Urinary bladder (tissue), 4 donors: ENCODE measurements around the gene PIKFYVE. TPM values are rescaled to one million over a fixed set of nuclear protein-coding genes. Genes with fewer than 3 reads are reported as not detected.
"Not testable (repeated sequence)": the region's sequence is repeated elsewhere in the genome, so short reads cannot be mapped to it uniquely, and the experiment has no call there.

Experiments used
- DNase-seq: peaks from one replicate; pipeline ENCODE4 v3.0.0-alpha.2; 2015; ENCODE audit errors: extremely low spot score
- H3K27ac ChIP-seq: one replicate; pipeline ENCODE4 v1.5.1; 2013; ENCODE audit warnings: low read depth, mild to moderate bottlenecking, moderate library complexity
- H3K36me3 ChIP-seq: one replicate; pipeline ENCODE4 v1.6.1; 2013; ENCODE audit warnings: mild to moderate bottlenecking, moderate library complexity; ENCODE audit not compliant: insufficient read depth
- H3K4me1 ChIP-seq: one replicate; pipeline ENCODE4 v1.6.1; 2013; ENCODE audit warnings: mild to moderate bottlenecking, moderate library complexity; ENCODE audit not compliant: insufficient read depth
- H3K4me3 ChIP-seq: one replicate; pipeline ENCODE4 v1.5.1; 2013; ENCODE audit warnings: low read depth, low read length
- WGBS: extraction: QIAGEN DNeasy Blood & Tissue Kit; methylation state at CpG from one replicate; pipeline ENCODE4 v1.1.7; 2013; 5-methylcytosine and 5-hydroxymethylcytosine counted together
- polyA plus RNA-seq: library from polyadenylated mRNA; stranded (reverse); fragments of 200-250 nt; gene quantifications from one replicate; pipeline ENCODE4 v1.2.3, GENCODE V29; 2013
- total RNA-seq: library from RNA; depleted of rRNA; stranded (reverse); fragments of >200 nt; gene quantifications from one replicate; pipeline ENCODE4 v1.2.3, GENCODE V29; 2014
- donor health status: healthy with polysubstance abuse.
- donor health status: healthy.

The PIKFYVE gene
- total and polyA plus RNA-seq, 2 donors = 9.8 to 57.5 TPM

DNA sequence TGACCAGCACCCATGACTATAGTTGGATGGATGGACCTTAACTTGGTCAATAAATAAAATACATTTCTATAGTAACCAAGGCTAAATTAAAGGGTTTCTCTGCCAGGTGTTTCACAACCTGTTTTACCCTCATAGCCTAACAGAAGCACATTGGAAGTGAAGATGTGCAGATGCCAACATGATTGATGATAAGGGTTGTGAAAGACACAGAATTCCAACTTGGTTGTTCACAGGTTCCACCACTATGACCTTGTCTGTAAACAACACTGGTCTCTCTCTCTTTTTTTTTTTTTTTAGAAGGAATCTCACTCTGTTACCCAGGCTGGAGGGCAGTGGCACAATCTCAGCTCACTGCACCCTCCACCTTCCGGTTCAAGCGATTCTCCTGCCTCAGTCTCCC, 103.0 kb downstream of the PIKFYVE start:
- H3K27ac ChIP-seq = no peak overlapping the region
- DNase-seq = no peak
- no peak overlapping the region for H3K4me3 ChIP-seq
- H3K4me1 ChIP-seq = no peaks in the 10 kb centered on the region
- 97% methylated on average over 2 of the region's 2 CpGs for WGBS
- H3K36me3 ChIP-seq = no peaks in the 10 kb centered on the region

DNA sequence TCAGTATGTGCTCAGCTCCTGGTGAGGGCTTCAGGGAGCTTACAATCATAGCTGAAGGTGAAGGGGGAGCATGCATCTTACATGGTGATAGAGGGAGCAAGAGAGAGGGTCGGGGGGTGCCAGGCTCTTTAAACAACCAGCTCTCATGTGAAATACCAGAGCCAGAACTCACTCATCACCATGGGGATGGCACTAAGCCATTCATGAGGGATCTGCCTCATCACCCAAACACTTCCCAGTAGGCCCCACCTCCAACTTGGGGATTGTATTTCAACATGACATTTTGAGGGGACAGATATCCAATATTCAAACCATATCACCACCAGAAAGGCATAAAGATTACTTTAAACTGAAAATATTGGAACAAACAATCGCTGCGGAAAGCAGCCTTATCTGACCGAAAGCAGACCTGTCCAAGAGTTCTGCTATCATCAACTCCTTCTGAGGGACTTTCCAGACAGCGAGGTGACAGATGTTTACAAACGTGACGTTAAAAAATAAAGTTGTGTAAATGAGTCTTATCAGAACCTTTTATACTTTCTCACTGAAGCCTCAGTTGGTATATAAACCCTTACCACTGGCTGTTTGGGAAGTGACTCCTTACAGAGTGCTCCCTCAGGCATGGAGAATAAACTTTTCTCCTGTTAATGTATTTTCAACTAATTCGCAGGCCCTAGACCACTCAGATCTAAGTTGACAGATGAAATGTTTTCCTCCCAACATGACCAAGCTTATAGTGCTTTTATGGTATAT, 105.0 kb downstream of the PIKFYVE start:
- Histone ChIP-seq H3K4me1 (no peaks in the 10 kb centered on the region), H3K27ac (no peak overlapping the region), H3K4me3 (no peak overlapping the region), H3K36me3 (no peaks in the 10 kb centered on the region)
- DNase-seq = no peak
- 59% methylated on average over 8 of the region's 8 CpGs for WGBS

DNA sequence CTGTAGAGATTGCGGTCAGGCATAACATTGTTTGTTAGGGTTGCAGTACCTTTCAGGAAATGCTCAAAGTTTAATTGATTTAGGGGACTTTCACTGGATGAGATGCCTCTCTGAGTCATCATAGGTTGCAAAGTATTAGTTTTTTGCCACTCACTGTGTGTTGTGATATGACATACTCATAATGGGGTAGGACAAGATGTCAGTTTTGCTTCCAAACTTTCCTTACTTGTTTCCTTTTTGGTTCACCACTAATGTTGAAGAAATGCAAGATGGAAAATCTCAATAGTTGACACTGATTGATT, 105.5 kb downstream of the PIKFYVE start:
- Histone ChIP-seq H3K4me1 (no peaks in the 10 kb centered on the region), H3K4me3 (no peak overlapping the region), H3K36me3 (no peaks in the 10 kb centered on the region), H3K27ac (no peak overlapping the region)
- 43% methylated on average over 1 of the region's 1 CpG for WGBS
- no peak for DNase-seq

DNA sequence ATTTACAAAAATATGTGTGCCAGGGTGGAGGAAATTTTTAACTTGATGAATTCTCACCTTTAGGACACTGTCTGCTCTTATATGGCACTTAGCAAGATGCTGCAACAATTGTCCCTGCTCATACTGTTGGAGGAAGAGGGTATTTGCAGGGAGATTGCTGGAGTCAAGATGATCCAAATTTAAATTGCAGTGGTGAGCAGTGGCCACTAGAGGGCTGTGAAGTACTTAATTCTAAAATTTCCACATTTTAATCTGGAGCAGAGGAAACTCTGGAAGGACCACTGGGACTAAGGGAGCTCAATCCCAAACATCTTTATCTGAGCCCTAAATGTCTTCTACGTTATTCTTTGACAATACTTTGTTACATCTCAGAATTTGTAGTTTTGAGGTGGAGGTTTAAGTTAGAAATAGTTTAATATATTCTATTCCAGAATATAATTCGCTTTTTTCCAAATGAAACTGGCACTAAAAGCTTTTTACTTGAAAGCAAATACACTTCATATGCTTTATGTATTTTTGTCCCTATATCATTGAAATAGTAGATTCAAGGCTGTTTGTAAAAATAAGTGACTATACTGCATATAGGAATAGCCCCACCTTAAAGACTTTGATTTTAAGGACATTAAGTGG, 107.5 kb downstream of the PIKFYVE start:
- Histone ChIP-seq H3K27ac (no peak overlapping the region), H3K36me3 (no peaks in the 10 kb centered on the region), H3K4me1 (no peaks in the 10 kb centered on the region), H3K4me3 (no peak overlapping the region)
- WGBS = 48% methylated on average over 2 of the region's 2 CpGs
- peak; percentile 8 for DNase-seq

DNA sequence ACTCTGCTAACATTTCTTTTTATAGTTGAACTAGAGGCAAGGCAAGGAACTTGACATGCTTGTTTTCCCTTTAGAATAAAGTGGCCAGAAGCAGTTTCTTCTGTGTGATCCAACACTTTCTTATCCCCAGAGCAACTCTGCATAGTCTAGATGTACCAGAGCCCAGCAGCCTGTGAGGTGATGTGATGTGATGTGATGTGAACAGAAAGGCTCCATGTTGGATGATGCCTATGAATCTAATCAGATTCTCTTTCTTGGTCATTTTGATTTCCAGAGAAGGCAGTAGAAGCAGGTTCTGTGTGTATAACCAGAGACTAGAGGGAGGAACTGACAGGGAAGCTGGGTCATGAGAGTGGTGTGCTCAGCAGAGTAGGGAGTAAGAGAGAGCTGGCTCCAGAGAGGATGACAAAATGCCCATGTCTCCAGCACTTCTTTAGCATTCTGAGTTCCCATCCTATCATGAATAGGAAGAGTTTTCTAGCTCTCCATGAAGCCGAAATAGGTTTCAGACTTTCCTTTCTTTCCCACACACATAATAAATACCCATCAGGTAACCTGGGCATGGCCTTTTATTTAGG, 109.5 kb downstream of the PIKFYVE start:
- no peak for DNase-seq
- 69% methylated on average over 1 of the region's 1 CpG for WGBS
- no peaks in the 10 kb centered on the region for H3K4me1 ChIP-seq
- H3K36me3 ChIP-seq = no peaks in the 10 kb centered on the region
- H3K27ac ChIP-seq = no peak overlapping the region
- no peak overlapping the region for H3K4me3 ChIP-seq

DNA sequence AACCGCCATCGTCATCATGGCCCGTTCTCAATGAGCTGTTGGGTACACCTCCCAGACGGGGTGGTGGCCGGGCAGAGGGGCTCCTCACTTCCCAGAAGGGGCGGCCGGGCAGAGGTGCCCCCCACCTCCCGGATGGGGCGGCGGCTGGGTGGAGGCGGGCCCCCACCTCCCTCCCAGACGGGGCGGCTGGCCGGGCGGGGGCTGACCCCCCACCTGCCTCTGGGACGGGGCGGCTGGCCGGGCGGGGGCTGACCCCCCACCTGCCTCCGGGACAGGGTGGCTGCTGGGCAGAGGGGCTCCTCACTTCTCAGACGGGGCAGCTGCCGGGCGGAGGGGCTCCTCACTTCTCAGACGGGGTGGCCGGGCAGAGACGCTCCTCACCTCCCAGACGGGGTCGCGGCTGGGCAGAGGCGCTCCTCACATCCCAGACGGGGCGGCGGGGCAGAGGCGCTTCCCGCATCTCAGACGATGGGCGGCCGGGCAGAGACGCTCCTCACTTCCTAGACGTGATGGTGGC, 111.3 kb downstream of the PIKFYVE start:
- H3K27ac ChIP-seq, DNase-seq, H3K4me1 ChIP-seq, H3K4me3 ChIP-seq, H3K36me3 ChIP-seq: not testable (repeated sequence)
- WGBS = 88% methylated on average over 32 of the region's 40 CpGs

DNA sequence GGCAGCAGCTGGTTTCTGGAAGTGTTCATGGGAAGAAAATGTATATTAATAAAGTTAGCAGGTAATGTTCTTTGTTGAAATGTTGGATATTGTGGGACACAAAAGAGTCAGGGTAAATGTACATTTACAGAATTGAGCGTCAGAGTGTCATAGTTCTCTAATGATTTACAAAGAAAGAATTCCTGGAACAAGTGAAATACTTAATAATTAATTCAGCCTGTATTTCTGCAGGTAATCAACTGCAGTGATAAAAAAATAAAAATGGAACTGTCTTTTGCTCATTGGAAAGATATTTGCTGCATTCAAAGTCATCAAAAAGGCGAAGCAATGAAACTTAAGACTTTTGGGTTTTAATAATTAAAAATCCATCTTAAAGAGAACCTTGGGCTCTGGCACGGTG, 113.1 kb downstream of the PIKFYVE start:
- H3K27ac ChIP-seq = no peak overlapping the region
- no peaks in the 10 kb centered on the region for H3K36me3 ChIP-seq
- no peak overlapping the region for H3K4me3 ChIP-seq
- no peak for DNase-seq
- 90% methylated on average over 3 of the region's 3 CpGs for WGBS
- no peaks in the 10 kb centered on the region for H3K4me1 ChIP-seq

DNA sequence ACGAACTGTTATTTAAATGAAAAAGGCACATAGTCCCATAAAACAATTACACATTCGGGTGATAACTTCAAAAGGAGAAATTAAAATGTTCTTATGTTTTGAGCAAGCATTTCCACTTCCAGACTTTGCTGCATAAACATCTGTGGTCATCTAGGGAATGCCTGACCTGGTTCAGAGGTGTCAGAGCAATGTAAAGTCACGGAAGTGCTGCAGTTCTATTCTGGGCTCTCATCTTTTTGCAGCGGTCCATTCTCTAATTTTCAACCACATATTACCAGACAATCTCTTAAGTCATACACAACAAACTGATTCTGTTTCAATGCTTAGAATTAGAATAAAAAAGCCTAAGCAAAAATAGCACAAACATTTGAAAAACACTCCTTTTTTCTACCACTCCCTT, 118.6 kb downstream of the PIKFYVE start:
- no peak overlapping the region for H3K4me3 ChIP-seq
- no peaks in the 10 kb centered on the region for H3K4me1 ChIP-seq
- H3K36me3 ChIP-seq = no peaks in the 10 kb centered on the region
- DNase-seq = no peak
- H3K27ac ChIP-seq = no peak overlapping the region
- 65% methylated on average over 4 of the region's 4 CpGs for WGBS

DNA sequence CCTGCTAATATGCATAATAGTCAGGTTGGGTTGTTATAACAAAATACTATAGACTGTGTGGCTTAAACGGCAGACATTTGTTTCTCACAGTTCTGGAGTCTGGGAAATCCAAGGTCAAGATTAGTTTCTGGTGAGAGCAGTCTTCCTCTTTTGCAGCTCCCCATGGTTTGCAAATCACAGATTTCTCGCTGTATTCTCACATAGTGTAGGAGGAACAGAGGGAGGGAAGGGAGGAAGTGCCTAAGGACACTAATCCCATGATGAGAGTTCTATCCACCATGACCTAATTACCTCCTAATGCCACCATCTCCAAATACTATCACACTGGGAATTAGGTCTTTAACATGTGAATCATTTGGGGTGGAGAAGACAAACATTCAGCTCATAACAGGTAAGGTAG, 120.5 kb downstream of the PIKFYVE start:
- H3K4me1 ChIP-seq = no peaks in the 10 kb centered on the region
- no peak overlapping the region for H3K4me3 ChIP-seq
- WGBS = 28% methylated on average over 2 of the region's 2 CpGs
- DNase-seq = no peak
- H3K27ac ChIP-seq = no peak overlapping the region
- H3K36me3 ChIP-seq = no peaks in the 10 kb centered on the region

DNA sequence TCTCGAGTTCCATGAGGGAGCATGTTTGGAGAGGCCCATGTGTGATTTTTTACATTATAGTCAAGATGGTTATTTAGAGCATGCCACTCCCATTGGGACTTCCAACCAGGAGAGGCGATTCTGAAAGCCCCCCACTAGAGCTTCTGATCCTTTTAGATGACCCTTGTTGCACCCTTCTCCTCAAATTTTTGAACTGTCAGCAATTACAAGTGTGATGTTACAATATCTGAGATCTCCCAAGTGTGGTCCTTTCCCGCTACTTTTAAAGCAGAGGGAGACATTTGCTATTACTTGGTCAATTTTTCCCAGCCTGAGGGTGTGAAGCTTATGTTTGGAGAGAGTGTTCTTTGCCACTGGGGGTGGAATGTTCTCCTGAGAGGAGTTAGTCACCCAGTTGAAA, 123.9 kb downstream of the PIKFYVE start:
- WGBS = 86% methylated on average over 3 of the region's 3 CpGs
- H3K4me3 ChIP-seq = no peak overlapping the region
- H3K36me3 ChIP-seq = no peaks in the 10 kb centered on the region

DNA sequence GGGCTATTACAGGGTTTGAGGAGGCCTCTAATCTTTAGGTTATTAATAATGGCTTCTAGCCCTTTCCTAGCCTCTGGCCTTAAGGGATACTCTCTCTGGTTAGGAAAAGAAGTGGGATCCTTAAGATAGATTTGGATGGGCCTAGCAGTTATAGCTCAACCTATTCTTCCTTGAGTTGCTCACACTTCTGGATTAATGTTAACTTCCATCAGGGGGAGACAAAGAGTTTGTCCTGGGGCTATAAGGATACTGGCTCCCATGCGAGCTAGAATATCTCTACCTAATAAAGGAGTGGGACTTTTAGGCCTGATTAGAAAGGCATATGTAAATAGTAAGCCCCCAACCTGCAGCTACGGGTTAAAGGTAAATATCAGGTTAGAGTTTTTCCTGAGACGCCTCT, 126.2 kb downstream of the PIKFYVE start:
- Histone ChIP-seq H3K4me3 (no peak overlapping the region), H3K36me3 (no peaks in the 10 kb centered on the region), H3K27ac (no peak overlapping the region), H3K4me1 (no peaks in the 10 kb centered on the region)
- no peak for DNase-seq
- WGBS = 86% methylated on average over 3 of the region's 3 CpGs

More for the DNA sequence above, 123.9 kb downstream of the PIKFYVE start:
- no peak overlapping the region for H3K27ac ChIP-seq
- no peak for DNase-seq
- no peaks in the 10 kb centered on the region for H3K4me1 ChIP-seq

DNA sequence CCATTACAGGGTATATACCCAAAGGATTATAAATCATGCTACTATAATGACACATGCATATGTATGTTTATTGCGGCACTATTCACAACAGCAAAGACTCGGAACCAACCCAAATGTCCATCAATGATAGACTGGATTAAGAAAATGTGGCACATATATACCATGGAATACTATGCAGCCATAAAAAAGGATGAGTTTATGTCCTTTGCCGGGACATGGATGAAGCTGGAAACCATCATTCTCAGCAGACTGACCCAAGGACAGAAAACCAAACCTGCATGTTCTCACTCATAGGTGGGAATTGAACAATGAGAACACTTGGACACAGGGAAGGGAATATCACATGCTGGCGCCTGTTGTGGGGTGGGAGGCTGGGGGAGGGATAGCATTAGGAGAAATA, 130.7 kb downstream of the PIKFYVE start:
- not testable (repeated sequence) for H3K36me3 ChIP-seq, H3K27ac ChIP-seq, H3K4me1 ChIP-seq, DNase-seq, H3K4me3 ChIP-seq
- 96% methylated on average over 4 of the region's 4 CpGs for WGBS

DNA sequence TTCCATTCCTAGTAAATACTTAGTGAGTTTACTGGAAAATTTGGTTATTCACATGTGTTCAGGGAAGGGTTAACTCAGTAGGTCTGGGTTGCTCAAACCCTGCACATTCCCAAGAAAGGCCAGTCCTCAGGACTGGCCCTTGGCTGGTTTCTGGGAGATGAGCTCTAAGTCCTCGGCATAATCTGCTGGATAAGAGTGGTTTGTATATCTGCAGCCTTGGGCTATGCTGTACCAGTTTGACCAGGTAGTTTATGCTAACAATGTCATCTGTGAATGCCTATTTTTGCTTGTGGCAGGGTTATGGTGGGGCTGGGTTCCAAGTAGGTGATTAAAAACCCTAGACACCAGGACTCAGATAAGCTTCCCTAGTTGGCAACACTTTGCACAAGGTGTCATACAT, 133.1 kb downstream of the PIKFYVE start:
- H3K4me1 ChIP-seq = no peaks in the 10 kb centered on the region
- no peak for DNase-seq
- whole genome bisulfite sequencing = 36% methylated on average over 1 of the region's 1 CpG
- no peaks in the 10 kb centered on the region for H3K36me3 ChIP-seq
- H3K4me3 ChIP-seq = no peak overlapping the region
- H3K27ac ChIP-seq = no peak overlapping the region
